ENCODE measurements around the gene EXTL1.
A peak's percentile ranks its signal among the peaks of the same experiment; 100 is the strongest.

Gene EXTL1

GRCh38 chr1:26025517-26025916 is 3.9 kb downstream of the EXTL1 start:
- no peak for DNase-seq

DNA sequence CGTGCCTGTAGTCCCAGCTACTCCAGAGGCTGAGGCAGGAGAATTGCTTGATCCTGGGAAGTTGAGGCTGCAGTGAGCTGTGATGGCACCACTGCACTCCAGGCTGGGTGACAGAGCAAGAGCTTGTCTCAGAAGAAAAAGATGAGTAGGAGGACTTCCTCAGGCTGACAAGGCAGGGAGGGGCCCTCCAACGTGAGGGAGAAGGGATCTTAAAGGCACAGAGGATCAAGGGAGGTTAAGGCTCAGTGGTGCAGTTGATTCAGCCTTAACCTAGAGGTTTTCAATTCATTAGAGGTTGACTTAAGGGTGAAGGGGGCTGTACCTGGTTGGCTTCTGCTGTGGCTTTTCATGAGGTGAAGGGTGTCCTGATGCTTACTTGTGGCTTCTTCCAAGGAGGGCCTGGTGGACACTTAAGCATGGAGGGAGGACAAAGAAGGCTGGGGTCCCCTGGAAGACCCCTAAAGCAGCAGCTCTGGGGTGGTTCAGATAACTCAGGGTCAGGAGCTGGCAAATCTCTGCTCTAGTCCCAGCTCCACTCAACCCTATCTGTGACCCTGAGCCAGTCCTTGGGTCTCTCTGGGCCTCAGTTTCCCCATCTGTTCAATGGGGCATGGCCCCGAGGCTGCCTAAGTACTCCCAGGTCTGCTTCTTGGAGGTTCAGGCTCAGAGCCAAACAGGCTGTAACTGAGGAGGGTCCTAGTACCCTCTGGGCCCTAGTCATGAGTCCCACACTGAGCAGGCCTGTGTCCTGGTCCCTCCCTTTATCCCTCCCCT is 6.3 kb downstream of the EXTL1 start:
- no peak for DNase-seq

DNA sequence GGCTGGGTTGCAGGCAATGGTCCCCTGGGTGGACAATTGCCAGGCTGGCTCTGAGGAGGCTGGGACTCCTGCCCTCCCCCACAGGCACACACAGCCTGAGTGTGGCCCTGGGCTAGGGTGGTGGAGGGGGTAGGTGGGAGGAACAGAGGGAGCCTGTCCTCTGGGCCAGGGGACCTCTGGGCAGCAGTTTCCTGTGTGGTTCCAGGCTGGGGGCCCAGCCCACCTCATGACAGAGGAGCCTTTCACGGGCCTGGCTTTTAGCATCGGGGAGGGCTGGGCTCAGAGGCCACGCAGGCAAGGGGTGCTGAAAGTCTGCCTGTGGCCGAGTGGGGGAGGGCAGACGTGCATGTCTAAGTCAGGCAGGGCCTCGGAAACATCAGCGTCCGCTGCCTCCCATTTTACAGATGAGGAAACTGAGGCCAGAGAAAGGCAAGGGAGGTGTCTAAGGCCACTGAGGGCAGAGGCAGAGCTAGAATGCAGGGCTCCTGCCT is 7.0 kb downstream of the EXTL1 start:
- no peak for DNase-seq

DNA sequence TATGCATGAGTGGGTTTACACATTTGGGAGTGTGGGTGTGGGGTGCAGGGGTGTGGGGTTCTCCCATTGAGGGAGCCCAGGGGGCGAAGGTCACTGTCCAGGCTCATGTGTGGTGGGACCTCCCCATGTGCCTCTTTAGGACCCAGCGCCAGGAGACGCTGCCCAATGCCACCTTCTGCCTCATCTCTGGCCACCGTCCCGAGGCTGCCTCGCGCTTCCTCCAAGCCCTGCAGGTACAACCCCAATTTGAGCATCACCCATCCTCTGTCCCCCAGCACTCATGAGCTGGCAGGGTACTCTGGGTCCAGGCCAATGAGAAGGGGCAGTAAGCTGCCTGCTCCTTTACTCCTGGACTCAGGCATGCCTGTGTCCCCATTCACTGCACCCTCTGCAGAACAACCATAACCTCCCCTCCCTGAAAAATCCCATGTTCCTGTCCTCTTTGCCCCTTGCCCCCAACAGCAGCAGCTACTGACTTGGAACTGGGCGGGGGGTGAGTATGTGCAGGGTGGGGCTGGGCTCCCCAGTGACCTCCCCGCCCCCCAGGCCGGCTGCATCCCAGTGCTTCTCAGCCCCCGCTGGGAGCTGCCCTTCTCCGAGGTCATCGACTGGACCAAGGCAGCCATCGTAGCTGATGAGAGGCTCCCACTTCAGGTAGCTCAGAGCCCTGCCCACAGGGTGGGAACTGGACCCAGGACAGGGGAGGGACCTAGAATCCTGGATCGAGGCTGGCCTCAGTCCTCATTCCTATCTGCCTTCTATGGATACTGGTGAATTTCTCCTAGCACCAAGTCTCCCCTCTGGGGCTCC is 7.7 kb downstream of the EXTL1 start:
- DNase-seq, result no peak

GRCh38 chr1:26029864-26030481 is 8.4 kb downstream of the EXTL1 start:
- DNase-seq, result no peak

- no peak for DNase-seq
These were observed 9.6 kb downstream of the EXTL1 start for GRCh38 chr1:26031196-26031595.

DNA sequence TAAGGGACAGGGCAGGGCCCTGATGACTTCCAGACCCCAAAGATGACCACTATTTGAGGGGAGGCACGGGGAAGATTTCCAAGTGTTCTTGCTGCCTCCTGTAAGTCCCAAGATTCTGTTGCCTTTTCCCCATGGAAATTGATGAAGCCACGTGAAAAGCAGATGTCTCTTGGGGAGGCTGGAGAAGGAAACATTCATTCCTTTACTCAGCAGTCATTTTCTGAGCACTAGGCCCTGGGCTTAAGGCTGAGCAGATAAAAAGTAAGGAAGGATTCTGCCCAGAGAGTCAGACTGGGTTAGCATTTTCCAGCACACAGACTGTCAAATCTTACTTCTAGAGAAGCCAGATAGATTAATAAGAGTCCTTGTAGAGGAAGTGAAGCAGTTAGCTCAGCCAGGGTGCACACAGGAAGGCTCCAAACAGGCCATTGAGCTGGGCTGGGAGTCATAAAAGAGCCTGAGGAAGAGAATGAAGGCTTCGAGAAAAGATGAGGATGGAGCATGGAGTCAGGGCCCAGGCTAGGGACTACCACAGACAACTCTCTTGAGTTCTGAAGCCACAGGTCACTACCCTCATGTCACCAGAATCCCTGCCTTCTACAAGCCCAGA is 10.1 kb downstream of the EXTL1 start:
- no peak for DNase-seq

- DNase-seq, result no peak
These were observed 11.2 kb downstream of the EXTL1 start for GRCh38 chr1:26032656-26033357.

GRCh38 chr1:26034504-26035202 is 13.1 kb downstream of the EXTL1 start:
- DNase-seq, result no peak

GRCh38 chr1:26035203-26035958 is 13.8 kb downstream of the EXTL1 start:
- peak; percentile 86 for DNase-seq

DNA sequence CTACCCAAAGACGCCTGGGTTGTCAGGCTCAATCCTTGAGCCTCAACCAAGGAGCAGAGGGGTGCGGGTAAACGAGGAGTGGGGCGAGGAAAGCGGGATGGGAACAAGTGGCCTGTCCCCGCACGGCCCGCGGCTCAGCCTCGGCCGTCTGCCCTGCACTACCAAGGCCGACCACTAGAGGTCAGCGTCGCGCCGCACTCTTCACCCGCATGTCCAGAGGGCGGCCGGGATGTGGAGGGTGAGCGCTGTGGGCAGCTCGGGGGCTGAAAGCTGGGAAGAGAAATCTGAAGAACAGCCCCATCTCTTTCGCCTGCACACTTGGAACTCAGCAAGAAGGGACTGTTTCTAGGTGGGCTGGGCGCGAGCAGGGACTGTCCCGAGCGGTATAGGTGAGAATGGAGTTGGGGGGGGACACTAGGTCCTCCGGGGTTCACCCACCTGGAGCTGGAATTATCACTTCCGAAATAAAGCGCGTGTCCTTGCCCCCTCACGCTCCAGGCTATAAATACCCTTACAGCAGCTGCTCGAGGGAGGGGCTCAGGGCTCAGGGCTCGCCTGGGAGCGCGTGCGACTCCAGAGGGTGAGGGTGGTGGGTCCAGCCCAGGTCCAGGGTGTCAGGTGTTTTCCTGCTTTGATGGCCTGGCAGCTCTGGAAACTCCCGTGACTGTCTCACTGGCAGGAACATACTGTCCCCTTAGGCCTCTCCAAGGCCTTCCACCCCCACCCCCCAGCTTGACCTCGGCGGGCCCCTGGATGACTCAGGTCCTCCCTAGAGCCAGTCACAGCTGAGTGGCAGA is 14.6 kb downstream of the EXTL1 start:
- DNase-seq, result no peak

GRCh38 chr1:26036756-26037281 is 15.2 kb downstream of the EXTL1 start:
- no peak for DNase-seq

- no peak for DNase-seq
These were observed 16.3 kb downstream of the EXTL1 start for GRCh38 chr1:26037904-26038303.

GRCh38 chr1:26038477-26038876 is 16.9 kb downstream of the EXTL1 start:
- no peak for DNase-seq

DNA sequence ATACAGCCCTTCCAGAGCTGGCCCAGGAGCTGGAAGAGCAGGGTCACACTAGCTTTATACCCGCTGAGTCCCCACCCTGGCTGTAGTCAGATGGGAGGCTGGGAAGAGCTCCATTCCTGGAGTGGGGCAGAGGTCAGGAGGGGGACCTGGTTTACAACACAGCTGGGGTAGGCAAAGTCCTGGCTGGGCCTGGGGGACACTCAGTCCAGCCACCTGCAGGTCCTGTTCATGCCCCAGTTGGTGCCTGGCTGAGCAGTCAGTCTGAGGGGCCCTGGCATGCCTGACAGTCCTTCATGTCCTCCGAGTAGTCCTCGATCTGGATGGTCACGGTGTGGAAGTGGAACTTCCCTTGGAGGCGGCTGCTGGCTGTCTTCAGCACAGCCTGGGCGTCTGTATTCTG is 17.3 kb downstream of the EXTL1 start:
- no peak for DNase-seq

GRCh38 chr1:26041401-26041800 is 19.8 kb downstream of the EXTL1 start:
- DNase-seq, result no peak

GRCh38 chr1:26041978-26042377 is 20.4 kb downstream of the EXTL1 start:
- DNase-seq, result no peak

GRCh38 chr1:26043765-26044164 is 22.2 kb downstream of the EXTL1 start:
- no peak for DNase-seq

DNA sequence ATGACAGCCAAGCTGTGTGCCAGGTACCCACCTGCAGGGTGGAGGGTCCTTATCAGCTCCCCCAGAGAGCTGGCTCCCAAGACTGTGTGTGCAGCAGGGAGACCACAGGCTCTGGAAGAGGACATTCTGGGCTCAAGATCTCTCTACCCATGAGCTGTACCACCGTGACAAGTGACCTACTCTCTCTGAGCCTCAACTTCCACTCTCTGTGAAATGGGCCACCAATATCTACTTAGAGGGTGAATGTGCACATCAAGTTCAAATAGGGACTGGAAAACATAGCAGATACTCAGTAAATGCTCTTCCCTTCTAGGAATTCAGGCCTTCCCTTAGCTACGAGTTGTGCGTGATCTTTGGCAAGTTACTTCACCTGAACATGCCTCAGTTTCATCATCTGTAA is 22.8 kb downstream of the EXTL1 start:
- DNase-seq, result no peak

Measured in NCI-H526 treated with DMSO at 0.1 percent for 48 hours (cell line).